ENCODE results near the gene OTOP2.

Gene OTOP2

DNA sequence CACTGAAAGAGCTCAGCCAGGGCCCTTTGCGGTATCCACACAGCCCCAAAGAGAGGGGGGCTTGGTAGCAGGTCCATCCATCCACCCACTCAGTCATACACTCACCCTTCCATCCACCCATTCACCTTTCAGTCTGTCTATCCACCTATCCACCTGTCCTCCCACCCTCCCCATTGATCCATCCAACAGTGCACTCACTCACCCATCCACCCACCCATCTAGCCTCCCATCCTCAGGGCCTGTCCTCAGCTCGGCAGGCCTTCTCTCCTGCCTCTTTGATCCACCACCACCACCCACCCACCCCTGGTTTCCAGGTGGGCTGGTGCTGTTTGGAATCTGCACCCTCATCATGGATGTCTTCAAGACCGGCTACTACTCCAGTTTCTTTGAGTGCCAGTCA, 1.2 kb downstream of the OTOP2 start:
- FAIRE-seq, result no peak

DNA sequence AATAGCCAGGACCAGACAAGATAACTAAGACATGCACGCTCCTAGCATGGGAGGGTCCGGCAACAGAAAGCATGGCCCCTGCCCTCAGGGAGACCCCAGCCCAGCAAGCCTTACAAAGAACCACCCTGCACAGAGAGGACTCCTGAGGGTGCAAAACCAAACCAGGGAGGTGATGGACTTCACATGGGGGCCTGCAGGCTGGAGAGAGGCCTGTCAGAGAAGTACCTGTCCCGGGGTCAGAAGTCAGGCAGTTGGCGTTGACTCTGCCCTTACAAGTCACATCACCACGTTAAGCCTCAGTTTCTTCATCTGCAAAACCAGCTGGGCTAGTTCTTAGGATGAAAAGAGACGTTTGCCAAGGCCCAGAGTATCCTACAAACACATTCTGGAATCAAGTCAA, 4.7 kb downstream of the OTOP2 start:
- no peak for FAIRE-seq

DNA sequence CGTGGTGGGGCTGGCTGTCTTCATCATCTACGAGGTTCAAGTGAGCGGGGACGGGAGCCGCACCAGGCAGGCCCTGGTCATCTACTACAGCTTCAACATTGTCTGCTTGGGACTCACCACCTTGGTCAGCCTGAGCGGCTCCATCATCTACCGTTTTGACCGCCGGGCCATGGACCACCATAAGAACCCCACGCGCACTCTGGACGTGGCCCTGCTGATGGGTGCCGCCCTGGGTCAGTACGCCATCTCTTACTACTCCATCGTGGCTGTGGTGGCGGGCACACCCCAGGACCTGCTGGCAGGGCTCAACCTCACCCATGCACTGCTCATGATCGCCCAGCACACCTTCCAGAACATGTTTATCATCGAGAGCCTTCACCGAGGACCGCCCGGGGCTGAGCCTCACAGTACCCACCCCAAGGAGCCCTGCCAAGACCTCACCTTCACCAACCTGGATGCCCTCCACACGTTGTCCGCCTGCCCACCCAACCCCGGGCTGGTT, 6.5 kb downstream of the OTOP2 start:
- FAIRE-seq, result no peak

DNA sequence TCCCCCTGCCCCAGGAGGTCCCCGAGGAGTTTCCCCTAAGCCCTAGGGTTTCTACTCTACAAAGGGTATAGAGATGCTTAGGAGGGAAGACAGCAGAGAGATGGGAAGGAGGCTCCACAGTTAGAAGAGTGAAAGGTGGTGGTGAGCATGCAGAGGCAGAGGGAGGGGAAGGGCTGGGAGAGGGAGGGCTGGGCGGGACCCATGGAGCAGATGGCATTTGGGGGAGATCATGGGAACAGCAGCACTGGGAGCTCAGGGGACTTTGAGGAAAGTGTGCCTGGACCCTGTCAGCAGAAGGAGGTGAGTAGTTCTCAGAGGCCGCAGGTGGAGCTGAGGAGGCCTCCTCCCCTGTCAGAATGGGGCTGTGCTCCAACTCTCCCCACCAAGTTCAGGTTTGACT, 11.0 kb downstream of the OTOP2 start:
- no peak for FAIRE-seq

DNA sequence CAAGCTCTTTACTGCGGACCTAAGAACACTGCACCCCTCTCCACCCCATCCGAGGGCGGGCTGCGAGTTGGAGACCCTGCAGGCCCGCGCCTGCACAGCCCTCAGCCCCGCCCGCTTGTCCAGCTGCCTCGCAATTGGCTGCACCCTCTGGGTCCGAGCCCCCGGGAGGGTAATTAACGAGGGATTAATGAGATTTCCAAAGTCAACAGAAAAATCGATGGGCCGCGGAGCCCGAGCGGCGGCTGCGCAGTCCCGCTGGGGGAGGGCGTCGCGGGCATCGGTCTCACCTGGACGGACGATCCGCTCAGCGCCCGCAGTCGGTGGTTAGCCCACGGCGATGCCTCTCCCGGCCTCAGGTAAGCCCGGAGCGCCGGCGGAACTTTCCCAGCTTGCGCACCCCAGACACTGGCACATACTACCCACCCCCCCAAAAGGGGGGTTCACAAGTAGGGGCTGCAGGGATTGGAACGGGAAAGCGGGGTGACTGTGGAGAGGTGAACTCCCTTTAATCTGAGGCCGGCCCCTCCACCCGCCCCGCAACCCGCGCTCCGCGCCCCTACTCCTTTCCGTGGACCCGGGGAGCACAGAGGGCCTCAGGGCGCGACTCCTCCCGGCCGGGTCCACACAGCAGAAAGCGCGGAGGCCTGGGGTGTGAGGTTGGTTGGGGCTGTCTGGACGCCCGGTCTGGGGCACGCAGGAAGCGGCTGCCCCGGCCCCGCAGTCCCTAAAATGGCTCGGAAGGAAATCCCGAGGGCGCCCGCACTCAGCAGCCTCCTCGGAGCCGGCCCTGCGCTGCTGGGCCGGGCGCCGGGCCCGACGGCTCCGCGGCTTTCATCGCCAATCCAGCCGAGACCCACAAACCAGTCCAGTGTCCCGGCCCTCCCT, 11.8 kb downstream of the OTOP2 start, which contains the start of gene OTOP3:
OTOP3 (plus strand) TSS at position 314 of the 885 bp plus-strand sequence; CDS start at position 338, 24 bp downstream.
- no peak for FAIRE-seq

DNA sequence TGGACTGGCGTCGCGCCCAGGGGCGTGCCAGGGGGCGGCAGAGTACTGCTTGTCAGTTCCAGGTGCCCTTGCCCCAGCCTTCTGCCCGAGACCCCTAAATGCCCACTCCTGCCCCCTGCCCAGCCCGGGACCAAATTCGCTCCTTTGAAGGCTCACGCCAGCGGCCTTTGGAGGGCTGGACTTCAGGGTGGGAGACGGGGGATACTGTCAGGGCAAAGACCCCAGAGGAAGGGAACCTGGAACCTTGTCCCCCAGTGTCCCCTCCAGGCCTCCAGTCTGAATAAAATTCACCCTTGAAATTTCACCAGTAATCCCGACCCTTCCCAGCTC, 12.4 kb downstream of the OTOP2 start:
- no peak for FAIRE-seq

DNA sequence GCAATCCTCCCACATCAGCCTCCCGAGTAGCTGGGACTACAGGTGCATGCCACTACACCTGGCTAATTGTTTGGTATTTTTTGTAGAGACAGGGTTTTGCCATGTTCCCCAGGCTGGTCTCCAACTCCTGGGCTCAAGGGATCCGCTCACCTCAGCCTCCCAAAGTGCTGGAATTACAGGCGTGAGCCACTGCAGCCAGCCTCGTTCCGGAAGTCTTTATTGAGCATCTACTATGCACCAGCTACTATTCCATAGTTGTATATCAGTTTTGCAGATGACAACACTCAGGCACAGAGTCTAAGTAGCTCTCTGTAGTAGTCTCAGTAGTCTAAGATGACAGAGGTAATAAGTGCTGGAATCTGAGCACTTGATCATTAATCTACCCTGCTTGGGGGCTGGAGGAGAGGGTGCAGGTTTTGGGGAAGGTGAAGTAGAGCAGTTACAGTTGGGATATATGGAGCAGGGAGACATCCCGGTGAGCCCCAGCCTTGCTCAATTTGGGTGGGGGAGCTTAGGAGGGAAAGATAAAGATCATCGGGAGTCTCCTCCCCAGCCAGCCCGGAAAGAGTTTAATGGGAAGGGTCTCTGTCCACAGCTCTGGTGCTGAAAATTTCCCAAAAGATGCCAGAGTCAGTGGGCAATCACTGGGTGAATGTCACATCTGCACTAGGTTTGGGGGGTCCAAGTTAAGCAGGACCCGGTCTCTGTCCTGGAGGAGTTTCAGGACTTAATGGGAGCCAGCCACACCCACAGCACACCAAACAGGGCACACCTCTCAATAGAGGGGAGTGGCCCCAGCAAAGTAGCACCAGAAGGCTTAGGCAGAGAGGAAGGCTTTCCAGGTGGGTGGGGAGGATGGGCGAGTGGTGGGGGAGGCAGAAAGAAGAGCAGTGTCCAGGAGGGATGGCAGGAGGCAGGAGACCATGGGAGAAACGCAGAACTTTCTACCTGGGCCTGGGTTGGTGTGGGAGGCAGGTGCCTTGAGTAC, 13.3 kb downstream of the OTOP2 start:
- FAIRE-seq, result no peak

DNA sequence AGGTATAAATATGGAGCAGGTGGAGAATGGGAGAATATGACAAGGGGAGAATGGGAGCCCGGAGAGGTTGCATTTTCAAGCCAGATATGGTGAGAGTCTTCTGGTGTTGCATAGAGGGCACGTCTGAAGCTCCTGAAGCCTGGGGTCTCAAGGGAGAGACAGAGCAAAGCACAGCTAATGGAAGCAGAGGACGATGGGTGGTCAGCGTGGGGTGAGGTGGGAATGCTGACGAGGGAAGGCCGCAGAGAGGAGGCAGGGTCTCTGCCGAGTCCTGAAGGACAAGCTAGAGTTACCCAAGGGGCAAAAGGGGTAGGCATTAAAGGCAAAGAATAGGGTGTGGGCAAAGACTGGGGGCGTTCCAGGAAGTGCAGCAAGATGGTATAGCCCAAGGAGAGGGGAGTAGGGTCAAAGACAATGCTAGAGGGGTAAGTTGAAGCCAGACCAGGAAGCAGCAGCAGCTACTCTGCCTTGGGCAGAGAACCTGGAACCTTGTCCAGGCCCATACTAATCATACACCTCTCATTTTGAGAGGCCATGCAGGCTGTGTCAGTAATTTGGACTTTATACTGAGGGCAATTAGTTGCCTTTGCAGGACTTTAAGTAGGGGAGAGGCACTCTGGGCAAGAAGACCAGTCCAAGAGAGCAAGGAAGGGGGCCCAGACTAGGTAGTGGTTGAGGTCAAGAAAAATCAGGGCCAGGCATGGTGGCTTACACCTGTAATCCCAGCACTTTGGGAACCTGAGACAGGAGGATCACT, 14.3 kb downstream of the OTOP2 start:
- FAIRE-seq, result no peak

DNA sequence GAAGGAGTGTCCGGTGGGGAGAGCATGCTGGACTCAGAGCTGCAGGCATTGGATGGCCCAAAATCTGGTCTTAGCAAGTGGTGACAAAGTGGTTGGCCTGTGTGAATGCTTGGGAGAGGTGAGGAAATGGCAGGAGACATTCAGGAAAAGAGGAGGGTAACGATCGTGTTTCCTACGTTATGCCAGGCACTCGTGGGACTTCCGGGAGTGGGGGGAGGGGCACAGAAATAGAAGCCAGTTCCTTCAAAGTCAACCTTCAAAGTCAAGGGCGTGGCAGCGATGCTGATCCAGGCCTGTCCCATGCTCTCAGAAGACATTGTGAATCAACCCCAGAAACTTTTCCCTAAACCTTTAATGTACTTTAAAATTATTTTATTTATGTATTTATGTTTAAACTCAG, 15.5 kb downstream of the OTOP2 start:
- no peak for FAIRE-seq

DNA sequence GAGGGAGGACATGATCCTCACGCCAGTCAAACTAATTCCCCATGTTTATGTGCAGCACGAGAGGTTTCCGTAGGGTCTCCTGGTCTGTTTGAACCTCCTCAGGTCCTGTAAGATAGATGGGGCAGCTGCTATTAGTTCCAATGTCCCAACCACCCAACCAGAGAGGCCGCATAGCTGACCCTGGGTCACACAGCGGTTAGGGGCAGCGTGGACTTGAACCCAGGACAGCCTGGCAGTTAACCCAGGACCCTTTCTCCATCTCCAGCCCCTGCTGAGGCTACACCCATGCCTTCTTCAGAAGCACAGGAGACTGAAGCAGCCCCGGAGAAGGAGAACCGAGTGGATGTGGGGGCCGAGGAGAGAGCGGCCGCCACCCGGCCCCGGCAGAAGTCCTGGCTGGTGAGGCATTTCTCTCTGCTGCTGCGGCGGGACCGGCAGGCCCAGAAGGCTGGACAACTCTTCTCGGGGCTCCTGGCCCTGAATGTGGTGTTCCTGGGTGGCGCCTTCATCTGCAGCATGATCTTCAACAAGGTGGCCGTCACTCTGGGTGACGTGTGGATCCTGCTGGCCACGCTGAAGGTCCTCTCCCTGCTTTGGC, 17.2 kb downstream of the OTOP2 start:
- FAIRE-seq, result no peak

DNA sequence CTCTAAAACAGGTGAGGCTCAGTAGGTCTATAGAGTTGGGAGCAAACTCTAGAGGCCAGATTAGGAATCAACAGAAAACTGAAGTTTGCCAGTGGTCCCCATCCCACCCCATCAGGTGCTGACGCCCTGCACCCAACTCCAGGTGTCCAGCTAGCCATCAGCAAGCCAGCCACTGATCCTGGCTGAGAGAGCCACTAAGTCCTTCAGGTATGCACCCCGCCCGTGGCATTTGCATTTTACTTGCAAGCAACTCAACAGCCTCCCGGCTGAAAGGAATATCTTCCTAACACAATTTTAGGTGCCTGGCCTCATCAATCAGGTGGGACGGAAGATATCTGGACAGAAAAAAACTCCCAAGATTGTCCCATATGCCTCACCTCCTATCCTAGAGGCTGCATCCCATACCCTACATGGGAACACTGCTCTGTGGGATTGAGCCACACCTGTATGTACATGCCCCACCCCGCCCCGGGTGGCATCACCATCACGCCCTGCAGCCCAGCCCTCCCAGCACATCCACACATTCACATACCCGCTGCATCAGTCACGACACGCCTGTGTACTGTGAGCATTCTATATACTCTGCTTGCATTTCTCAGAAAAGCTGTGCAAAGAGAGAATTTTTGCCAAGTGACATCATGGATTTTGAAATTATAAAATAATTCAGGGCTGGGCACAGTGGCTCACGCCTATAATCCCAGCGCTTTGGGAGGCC, 19.9 kb downstream of the OTOP2 start:
- FAIRE-seq, result no peak

DNA sequence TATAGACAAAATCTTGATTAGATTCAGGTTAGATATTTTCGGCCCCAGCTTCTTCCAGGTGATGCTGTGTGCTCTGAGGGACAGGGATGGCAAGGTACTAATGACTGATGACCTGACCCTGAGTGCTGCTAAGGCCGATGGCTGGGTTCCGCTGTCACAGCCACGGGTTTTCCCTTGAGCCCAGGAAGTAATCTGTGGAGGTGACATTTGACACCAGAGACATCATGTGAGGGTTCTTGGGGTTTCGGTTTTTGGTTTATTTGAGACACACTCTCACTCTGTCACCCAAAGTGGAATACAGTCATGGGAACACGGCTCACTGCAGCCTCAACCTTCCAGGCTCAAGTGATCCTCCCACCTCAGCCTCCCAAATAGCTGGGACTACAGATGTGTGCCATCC, 21.5 kb downstream of the OTOP2 start:
- no peak for FAIRE-seq

DNA sequence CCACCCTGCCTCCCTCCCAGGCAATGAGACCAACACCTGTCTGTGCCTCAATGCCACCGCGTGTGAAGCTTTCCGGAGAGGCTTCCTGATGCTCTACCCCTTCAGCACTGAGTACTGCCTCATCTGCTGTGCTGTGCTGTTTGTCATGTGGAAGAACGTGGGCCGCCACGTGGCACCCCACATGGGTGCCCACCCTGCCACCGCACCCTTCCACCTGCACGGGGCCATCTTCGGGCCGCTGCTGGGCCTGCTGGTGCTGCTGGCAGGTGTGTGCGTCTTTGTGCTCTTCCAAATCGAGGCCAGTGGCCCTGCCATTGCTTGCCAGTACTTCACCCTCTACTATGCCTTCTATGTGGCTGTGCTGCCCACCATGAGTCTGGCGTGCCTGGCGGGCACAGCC, 22.6 kb downstream of the OTOP2 start:
- no peak for FAIRE-seq

DNA sequence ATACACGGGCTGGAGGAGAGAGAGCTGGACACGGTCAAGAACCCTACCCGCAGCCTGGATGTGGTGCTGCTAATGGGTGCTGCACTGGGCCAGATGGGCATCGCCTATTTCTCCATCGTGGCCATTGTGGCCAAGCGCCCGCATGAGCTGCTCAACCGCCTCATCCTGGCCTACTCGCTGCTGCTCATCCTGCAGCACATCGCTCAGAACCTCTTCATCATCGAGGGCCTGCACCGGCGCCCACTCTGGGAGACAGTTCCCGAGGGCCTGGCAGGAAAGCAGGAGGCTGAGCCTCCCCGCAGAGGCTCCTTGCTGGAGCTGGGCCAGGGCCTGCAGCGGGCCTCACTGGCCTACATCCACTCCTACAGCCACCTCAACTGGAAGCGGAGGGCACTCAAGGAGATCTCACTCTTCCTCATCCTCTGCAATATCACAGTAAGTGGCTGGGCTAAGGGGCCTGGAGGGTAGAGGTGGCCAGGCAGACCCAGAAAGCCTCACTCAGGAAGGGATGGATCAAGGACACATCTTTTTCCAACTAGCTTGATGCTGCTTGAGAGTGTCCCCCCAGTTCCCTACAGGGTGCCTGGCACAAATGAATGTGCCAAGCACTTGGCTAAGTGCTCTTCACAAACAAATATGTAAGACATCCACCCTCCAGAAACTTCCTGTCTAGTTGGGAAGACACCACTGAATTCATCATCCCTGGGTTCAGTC, 23.1 kb downstream of the OTOP2 start:
- FAIRE-seq, result no peak

DNA sequence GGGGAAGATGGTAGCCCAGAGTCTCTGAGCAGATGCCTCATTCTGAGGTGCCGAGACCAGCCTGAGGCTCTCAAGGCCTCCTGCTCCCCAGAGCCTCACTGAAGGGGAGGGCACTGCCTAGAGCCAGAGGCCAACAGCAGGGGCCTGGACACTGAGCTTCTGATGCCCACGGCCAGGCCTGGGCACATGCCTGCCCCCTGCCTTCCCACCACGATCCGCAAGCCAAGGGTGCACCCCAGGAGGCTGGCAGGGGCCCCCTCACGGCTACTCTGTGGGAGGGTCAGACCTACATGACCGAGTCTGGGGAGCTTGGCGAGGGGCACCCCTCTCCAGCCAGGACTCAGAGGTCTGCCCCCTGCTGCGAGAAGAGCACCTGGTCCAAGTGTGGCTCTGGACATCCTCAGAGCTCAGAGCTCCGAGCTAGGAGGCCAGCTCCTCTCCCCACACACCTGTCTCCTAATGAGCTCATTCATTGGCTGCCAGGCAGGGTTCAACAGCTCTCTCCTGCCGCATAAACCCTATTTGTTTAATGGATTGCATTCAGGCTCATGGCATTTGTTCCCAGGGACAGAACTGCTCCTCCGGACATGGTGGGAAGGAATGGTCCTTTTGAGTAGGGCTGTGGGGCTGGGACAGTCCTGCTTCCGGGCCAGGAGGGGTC, 25.5 kb downstream of the OTOP2 start:
- FAIRE-seq, result no peak

DNA sequence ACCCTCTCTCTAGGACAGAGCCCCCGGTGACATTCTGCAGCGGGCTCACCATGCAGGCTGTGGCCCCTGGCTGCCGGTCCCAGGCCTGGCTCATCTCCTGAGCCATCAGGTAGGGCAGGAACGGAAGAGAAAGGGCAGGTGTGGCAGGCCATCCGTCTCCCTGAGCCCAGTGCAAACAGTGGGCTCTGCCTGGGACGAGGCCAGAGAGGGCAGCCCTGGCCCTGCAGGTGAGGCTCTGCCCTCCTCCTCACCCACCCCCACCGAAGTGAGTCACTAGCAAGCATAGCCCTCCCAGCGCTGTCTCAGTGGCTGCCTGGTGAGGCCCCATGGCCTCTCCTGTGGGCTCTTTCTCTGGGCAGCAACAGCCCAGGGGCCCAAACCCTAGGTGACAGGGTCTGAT, 26.1 kb downstream of the OTOP2 start:
- FAIRE-seq, result no peak

DNA sequence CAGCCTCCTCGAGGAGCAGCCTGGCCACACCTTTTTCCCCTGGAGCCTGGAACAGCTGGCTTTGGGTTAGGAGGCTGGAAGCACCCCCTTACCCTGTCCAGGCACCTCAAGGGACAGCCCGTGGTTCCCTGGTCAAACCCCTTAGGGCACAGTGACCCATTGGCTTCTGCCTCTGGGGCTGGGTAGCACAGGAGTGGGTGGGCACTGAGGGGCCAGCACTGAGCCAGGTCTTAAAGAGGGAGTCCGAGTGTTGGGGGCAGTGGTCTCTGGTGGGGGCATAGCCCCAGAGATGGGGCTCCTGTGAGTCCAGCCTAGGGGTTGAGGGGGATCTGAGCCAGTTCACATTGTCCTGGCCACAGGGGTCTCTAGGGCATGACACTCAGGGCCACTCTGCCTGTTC, 27.0 kb downstream of the OTOP2 start:
- FAIRE-seq, result no peak

DNA sequence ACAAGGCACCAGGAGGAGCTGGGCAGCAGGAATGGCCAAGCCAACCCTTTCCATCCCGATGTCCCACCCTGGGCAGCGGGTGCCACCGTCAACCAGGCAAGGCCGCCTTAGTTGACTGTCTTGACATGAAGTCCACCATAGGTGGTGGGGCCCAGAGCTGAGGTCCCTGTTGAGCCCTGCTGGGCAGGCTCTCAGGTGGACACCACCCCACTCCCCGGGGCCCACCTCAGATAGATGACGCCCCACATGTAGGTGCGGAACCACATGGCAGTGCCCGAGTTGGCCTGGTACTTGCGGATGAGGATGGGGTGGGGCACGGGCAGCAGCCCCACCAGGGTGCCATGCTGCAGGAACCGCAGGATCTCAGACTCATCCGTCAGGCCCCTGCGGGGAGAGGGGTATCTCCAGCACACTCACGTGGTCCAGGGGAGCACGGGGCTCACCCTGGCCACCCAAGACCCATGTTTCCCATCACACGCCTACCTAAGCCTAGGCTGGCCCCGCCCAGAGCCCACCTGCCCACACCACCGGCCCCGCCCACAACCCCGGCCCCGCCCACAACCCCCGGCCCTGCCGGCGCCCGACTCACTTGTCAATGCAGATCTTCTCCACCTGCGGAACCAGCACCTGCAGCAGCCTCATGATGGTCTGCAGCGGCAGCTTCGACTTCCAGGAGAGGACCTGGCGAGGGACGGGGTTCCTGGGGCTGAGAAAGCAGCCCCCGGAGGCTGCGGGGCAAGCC, 27.8 kb downstream of the OTOP2 start:
- no peak for FAIRE-seq

DNA sequence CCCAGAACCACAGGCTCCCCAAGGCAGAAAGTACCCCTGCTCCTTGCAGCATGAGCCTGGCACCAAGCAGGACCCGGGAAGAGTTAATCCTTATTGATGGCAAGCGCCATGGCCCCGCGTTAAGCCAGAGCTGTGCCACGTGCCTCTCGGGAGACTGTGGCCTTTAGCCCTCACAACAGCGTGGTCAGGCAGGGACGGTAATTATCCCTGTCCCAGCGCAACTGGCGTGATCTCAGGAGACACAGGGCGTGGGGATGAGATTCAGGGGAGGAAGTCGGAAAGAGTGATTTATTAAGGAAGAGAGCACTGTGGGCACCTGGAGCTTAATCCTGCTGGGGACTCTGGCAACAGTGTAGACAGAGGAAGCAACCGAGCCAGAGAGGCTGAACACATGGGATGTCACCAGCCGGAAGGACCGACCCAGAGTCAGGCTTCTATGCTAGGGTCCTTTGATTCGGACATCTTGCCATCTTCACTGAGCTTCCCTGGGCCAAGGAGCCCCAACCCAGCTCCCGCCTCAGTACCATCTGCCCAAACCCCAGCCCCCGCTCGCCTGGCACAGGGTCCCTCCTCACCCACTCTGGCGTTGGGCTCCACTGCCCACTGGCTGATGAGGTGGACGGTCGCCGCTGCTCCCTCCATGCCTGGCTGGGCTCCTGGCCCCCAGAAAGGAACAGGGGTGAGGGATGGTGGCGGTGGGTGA, 28.5 kb downstream of the OTOP2 start:
- no peak for FAIRE-seq

All from endometrium (tissue), 2 donors.